Stimulated activated naive CD8-positive, alpha-beta T cell treated with anti-CD3 and anti-CD28 coated beads, Interleukin-15, Interleukin-2, amounts not matched to agents 100 U/mL and 50 U/mL, for 24 hours (primary cell): ENCODE results near the gene MUC13.

Source experiments
- ATAC-seq: fragments of 150-1000 bp; cut with Tn5 transposase; one replicate; pipeline ENCODE4 v1.10.0; 2021
- DNase-seq: peaks from one replicate; pipeline ENCODE4 v3.0.0; 2021

Gene MUC13

DNA sequence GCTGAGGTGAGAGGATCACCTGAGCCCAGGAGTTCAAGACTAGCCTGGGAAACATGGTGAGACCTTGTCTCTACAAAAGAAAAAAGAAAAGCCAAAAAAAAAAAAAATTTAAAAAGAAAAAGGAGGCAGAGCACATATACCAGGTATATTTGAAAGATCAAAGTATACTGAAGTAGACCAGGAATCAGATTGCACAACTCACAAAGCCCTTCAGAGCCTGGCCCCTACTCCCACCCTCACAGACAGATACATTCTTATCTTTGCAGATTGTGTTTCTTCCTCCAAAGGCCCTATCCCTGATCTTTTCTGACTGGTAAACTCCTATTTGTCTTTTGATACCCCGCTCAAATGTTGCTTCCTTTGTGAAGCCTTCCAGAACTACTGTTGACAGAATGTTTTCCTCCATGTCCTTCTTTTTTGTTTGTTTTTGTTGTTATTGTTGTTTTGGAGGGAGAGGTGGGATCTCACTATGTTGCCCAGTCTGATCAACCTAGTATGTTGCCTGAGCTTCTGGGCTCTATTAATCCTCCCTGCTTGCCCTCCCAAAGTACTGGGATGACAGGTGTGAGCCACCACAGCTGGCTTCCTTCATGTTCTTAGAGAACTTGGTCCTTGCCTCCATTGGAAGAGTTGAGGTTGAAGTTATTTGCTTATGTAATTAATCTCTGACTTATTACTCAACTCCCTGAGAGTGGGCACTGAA, 37.6 kb downstream of the MUC13 start:
- DNase-seq: no peak
- no peak for ATAC-seq

DNA sequence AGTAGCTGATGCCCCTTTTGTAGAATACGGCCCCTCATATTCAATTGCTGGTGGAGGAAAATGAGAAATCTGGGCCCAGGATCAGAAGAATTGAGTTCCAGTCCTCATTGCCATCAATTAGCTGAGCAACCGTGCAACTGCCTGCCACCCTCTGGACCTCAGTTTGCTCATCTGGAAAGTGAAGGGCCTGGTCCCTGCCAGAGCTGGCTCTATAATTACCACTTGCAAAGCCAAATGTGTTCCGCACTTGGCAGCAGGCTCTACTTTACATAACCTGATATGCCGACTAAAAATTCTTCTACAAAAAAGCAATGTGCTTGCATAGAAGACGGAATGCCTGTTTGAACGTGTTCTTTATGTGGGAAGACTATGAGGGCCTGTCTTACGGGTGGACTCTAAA, 38.8 kb downstream of the MUC13 start:
- DNase-seq (no peak), ATAC-seq (no peak)

DNA sequence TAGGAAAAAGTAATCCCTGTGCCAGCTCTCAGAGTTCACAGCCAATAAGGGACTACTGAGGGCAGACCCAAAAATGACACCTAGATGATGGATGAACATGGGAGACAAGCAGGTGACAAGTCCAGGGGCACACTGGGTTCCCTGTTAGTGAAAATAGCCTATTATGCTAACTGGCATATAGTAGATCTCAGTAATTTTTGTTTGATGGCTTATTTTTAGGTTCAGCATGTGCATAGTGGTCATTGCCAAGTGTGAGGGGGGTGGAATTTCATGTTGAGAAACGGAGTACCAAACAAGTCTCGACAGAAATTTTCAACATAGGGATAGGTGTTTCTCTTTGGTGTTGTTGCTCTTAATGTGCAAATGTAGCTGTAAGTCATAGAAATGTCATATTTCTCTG, 41.0 kb downstream of the MUC13 start:
- ATAC-seq (no peak), DNase-seq (no peak)

DNA sequence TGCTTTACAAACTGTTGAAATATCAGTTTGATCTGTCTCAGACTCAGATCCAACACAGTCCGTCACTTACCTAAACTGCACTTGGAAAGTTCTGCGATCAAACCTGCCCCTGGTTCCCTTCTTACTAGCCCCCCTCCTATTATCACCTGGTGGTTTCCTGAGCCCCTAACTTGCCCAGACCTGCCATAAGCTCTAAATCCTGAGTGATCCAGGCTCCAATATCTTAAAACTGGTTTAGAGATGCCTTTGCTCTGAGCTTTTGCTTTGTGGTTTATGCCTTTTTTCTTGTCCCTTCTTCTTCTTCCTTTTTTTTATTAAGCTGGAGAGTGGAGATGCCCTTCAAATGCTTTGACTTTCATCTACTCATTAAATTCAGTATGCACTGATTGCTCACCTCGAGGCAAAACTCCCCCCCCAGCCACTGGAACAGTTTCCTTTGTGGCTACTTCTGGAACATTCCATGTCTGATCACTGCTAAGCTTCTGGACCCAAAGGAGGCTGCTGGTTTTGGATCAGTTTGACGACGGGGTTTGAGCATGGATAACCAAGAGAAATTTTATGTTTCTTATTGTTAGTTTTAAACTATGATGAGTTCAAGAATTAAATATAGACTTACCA, 43.9 kb downstream of the MUC13 start:
- no peak for DNase-seq
- ATAC-seq: no peak

DNA sequence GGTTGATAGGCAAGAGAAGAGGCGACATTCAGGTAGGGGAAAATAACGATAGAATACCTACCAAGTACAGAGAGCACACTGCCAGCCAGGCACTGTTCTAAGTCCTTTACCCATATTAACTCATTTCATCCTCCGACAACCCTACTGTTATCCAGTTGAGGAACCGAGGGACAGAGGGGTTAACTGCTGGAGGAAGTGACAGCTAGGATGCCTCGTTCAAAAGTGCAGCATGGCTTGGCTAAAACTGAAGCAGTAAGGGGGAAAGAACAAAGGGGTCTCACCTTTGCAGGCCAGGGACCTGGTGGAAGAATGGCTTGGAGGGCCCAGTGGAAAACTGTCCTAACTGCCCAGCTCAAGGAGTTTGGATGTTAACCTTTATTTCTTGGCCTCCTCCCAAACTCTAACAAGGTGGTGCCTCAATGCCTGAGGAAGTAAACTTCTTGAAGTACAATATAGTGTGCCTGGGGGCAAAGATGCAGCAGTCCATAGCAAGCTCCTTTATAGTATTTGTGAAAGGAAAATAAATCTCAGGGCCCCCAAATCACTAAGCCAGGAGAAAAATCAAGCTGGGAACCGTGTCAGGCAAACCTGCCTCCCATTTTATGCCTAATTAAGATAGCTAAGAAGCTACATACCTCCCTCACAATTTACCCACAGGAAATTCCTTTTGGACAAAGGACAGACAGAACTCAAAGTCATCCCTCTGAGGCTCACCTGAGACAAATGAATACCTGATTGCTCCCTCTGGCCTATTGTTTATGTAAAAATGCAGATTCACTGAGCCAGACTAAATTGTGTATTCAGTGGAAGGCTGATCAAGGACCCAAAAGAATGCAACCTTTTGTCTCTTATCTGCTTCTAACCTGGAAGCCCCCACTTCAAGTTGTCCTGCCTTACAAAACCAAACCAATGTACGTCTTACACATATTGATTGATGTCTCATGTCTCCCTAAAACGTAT, 45.8 kb downstream of the MUC13 start:
- ATAC-seq (no peak), DNase-seq (no peak)

DNA sequence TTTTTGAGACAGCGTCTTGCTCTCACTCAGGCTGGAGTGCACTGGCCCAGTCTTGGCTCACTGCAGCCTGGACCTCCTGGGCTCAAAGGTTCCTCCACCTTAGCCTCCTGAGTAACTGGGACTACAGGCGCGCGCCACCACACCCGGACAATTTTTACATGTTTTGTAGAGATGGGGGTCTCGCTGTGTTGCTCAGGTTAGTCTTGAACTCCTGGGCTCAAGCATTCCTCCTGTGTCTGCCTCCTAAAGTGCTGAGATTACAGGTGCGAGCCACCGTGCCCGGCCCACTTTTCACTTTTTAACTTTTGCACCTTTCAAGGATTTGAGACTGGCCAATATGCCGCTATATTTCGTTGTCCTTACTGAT, 46.6 kb downstream of the MUC13 start:
- DNase-seq (no peak), ATAC-seq (no peak)

DNA sequence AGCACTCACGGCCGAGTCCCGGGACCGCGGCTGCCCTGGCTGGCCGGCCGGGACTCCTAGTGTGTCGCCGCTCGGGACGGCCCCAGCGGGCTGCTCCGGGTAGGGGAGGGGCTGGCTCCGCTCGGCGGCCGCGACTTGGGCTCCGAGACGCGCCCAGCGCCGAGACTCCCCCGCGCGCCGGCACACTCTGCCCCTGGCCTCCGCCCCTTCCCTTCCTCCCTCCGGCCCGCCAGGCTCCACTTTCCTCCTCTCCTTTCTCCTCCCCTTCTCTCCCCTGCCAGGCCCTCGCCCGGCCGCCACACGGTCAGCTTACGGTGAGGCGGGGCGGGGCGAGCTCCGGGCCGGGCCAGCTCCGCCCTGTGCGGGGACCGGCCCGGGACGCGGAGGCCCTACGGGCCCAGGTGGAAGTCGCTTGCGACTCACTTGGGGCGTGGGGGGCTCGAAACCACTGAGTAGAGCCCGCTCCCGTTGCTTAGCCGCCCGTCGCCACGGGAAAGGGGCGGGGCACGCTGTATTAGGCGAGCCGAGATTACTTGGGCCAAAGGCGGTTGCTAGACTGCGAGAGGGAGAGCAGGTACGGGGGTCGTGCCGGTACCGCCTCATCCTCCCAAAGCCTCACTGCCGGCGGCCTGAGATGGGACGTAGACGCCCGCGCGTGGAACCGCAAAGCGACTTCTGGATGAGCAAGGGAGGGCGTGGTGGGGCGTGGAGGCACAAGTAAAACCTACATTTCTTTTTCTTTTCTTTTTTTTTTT, 47.2 kb downstream of the MUC13 start, which contains the start of gene ITGB5:
TSS of gene ITGB5 (minus strand) at position 189 of the 755 bp plus-strand sequence. CDS start 365 bp downstream, outside the sequence.
- ATAC-seq: peak; percentile 70
- peak; percentile 57 for DNase-seq

DNA sequence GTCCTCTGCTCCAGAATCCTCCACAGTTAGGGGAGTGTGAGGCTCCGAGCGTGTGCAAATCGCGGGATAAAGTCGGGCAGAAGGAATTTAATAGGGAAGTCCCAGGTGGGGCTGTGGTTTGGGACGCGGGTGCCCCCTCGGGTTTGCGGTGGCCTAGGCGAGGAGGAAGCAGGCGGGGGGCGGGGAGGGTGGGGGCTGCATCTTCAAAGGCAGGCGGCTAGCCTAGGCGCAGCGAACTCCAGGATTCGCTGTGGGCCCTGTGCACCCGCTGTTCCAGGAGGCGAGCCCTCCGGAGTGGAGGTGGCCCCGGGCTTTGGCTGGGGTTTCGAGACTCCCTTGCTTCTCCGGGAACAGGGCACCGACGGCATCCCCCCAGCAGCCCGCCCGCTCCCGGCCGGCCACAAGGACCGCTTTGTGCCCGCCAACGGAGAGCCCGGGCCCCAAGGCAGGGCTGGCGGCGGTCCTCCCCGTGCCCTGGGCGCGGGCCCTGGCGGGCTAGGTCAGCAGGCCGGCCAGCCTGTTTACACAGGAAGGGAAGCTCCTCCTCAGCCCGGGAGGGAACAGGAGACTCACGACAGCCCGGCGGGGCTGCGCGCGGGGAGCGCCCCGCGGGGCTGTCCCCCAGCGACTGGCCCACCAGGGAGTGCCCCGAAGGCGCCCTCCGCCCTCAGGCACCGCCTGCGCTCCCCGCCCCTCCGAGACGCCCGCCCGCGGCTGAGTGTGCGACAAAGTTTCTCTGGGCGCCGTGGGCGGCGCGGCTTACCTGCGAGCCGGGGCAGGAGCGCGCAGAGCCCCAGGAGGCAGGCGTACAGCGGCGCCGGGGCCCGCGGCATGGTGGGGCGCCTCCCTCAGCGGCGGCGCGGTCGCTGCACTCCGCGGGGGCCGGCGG, 48.1 kb downstream of the MUC13 start:
- DNase-seq: peak; percentile 52

DNA sequence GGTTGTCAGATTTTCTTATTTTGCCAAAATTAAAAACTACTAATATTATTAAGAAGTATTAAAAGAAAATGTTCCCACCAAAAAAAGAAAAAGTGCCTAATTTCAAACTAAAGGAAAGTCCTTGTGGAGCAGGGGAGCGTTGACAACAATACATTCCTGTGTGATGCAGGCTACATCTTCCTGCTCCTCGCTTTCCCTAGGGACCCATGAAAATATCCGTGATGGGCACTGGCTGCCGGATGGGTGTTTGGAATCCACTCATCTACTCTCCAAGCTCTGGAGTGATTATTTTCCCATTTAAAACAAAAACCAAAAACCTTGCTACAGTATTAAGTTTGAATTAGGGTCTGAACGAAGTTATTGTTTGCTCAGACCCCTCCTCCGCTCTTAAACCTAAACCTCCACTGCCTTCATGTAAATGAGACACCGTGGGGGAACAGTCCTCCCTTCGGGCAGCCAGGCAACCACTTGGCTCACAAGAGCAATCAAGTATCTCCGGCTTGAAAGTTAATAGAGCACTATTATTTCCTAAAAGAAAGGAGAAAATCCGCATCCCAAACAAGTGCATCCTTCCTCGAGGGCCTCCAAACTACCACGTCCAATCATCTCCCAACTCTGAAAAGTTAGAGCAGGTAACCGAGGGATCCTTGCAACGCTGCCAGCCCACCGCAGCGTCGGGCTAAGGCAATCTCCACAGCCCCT, 48.9 kb downstream of the MUC13 start:
- no peak for ATAC-seq

More for the DNA sequence above, 48.1 kb downstream of the MUC13 start:
- ATAC-seq: peak; percentile 65

DNA sequence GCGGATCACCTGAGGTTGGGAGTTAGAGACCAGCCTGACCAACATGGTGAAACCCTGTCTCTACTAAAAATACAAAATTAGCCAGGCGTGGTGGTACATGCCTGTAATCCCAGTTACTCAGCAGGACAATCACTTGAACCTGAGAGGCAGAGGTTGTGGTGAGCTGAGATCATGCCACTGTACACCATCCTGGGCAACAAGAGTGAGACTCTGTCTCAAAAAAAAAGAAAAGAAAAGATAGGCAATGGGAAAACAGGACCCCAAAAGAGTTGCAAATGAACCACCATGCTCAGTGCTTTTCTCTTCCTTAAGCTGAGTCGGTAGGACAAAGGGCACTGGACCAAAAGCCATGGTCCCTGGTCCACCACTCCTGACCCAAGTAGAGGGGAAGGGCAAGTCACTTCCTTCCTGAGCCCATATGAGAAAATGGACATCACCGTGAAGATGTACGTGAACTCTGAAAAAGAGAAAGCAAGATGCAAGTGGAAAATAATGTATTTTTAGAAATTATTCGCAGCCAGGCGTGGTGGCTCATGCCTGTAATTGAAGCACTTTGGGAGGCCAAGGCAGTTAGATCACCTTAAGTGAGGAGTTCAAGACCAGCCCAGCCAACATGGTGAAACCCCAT, 50.0 kb downstream of the MUC13 start:
- ATAC-seq: no peak
- DNase-seq: no peak

More for the DNA sequence above, 48.9 kb downstream of the MUC13 start:
- no peak for DNase-seq

DNA sequence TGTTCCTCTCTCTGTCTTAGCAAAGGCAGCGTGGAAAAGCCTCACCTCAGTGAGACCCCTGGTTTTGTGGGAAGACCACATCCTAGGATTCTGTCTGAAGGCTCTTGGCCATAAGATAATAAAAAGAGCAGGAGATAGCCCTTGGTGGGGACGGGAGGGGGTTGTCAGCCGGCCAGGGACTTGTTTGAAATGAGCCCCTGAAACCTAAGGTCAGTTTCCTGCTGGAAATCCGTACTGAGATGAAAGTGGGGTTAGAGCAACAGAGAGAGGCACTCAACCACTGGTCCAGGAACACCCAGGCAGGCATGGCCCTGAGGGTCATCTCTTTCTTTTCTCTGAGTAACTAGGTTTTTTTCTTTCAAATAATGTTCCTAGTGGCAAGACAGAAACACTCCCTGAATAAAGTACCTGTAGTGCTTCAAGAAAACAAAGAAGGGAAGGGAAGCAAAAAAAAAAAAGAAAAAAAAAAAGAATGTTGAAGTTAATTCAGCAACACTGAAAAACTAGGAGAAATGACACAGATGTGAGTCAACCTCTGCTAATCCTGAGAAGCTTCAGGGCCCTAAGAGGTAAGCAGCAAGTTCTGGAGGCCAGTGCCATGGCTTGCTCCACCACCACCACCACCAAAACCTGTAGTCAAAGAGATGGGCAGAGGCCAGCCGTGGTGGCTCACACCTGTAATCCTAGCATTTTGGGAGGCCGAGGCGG, 50.6 kb downstream of the MUC13 start:
- DNase-seq (no peak), ATAC-seq (no peak)

DNA sequence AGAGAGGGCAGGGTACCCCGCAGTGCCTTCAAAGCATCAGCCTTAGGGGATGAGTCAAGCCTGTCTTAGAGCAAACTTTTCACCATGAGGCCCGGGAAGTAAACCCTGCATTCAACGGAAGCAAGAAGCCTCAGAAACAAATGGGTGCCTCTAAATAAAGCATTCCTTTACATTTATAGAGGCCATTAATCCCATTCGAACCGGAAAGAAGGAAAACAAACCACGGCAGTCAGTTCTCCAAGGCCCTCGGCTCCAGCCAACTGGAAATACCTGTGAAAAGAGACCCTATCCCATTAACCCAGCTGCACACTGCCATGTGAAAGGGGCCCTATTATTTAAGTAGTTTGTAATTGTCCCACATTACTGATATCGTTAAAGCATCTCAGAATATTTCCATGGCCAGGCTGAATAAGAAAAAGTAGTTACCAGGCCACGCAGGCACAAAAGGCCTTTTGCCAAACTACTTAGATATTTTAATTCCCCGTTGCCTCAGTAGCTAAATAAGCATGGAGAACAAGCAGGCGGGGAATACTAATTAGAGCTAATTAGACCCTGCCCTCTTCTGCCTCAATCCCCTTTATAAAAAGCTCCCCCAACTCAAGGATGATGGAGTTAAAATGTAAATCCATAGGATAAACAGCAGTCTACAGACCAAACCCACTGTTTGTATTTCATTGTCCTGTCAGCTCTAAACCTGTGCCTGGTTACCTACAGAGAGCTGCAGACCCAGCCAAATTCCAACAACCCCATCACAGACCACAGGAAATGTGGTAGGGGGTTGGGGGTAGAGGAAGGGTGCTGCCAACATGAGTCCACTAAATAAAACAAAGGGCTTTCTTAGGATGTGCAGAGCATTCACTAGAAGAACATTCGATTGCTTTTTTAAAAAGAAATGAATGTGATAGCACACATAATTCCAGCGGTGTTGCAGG, 51.5 kb downstream of the MUC13 start:
- no peak for ATAC-seq
- DNase-seq: no peak

DNA sequence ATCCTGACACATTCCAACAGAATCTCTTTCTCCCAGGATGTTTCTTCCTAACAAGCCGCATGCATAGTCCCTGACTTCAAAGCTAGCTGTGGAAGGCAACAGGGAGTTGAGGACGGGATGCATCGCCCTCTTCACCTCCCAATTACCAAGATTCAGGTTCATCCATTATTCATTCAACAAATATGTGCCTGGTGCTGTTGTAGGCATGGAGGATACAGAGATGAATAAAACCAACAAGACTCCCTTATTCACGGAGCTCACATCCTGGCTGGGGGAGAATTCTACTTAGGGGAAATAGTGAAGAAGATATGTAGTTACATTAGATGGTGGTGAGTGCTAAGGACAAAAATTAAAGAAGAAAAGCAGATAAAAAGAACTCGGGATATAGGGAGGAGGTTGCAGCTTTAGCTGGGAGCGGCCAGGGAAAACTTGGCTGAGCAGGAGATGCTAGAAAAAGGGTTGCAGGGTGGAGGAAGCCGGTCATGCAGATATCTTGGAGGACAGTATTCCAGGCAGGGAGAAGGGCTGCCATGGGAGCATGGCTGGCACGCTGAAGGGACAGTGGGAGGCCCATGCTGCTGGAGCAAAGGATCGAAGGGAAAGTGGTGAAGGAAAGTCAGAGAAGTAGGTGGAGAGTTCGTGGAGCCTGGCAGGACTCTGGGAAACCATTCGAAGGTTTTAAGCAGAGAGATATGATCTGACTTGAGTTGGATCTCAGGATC, 52.4 kb downstream of the MUC13 start:
- ATAC-seq (no peak), DNase-seq (no peak)

DNA sequence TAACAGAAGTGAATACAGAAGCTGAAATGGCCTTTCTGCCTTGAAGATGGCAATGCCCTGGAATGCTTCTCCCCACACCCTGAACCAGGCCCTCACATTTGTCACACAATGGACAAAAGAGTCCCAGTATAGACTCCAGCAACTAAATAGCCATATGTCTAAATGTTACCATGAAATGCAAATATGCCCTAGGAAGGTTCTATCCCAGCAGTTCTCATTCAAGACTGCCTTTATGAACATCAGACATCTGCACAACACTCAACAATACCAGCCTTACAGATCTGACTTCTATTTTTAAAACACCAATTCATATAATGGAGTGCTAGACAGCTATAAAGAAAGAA, 55.2 kb downstream of the MUC13 start:
- ATAC-seq (no peak), DNase-seq (no peak)

DNA sequence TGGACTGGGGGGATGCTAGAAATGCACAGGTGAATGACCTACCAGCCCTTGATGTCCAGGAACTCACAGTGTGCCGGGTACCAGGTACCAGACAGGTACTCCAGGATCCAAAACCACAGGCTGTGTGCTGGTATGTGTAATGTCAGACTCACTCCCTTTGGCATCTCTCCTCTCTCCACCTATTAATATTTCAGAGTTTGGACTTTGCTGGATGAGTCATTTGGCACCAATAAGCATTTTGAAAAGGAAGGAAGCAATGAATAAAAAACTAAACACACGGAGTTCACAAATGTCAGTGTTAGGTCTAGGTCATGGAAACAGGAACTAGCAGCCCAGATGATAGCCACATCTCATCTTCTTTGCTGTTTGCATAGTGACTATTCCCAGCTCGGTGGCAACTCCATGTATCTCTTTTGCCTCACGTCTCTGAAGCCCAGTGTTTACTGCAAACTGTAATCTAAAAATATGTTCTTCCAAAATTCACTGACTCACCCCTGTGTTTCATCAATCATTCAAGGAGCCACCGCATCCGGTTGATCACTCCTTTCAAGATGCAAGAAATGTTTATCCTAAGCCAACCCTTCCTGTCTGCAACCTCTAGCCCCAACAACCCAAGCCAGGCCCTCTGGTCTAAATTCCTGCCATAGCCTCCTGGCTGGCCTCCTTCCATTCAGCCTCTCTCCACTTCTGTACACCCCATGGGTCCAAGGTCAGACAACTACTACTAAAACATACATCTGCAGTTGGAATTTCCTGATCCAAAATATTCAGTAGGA, 55.8 kb downstream of the MUC13 start:
- DNase-seq: no peak
- peak; percentile 70 for ATAC-seq

DNA sequence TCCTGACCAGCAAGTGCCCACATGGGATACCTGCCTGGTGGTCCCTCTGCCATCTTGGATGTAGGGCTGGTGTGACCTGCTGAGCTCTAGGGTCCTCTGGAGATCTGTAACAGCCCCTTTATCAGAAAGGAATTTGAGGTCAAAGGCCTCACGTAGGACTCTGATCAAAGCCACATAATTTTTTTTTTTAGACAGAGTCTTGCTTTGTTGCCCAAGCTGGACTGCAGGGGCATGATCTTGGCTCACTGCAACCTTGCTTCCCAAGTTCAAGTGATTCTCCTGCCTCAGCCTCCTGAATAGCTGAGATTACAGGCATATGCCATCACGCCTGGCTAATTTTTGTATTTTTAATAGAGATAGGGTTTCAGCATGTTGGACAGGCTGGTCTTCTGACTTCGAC, 56.9 kb downstream of the MUC13 start:
- ATAC-seq (no peak), DNase-seq (no peak)

DNA sequence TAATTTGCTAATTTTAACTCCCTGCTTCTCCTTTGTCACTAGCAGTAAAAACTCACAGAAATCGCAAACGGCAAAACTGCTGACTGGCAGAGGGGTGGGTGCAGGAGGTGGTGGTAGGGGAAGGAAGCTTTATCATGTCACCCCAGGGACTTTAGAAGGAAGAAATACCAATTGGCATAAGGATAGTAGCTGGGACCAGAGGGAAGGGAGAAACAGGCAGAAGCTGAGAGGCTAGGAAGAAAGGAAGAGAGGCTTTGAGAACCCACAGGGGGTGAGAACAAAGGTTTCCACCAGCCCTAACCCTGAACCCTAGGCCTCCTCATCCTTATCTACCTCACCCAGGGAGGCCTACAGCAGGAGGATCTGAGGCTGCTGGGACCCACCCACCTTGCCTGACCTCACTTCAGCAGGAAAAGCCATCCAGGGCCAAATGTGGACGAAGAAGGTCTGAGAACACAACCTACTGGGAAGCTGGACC, 58.1 kb downstream of the MUC13 start:
- ATAC-seq: no peak
- DNase-seq: no peak
